Right renal cortex interstitium (tissue), 3 donors: Measurements from ENCODE around the gene EZR. TPM values are rescaled to one million over a fixed set of nuclear protein-coding genes. Genes with fewer than 3 reads are reported as not detected.
"Not testable (repeated sequence)": the region's sequence is repeated elsewhere in the genome, so short reads cannot be mapped to it uniquely, and the experiment has no call there.

ENCODE experiments used
- DNase-seq, 3 donors: peaks; one replicate each; pipeline ENCODE4 v3.0.0-alpha.2; 2013; ENCODE audit warnings: low read depth in 3 of 3, low spot score in 2 of 3
- polyA plus RNA-seq, 3 donors: library from polyadenylated mRNA; unstranded; fragments of 120-200 nt; gene quantifications; one replicate each; pipeline ENCODE4 v1.2.1, GENCODE V29; 2013; ENCODE audit not compliant: insufficient read length in 3 of 3

EZR gene
- polyA plus RNA-seq, 3 donors, result 246 to 271 (median 263) TPM

- no peak for DNase-seq
Measured at GRCh38 chr6:158799051-158799792, 19.9 kb downstream of the EZR start.

- DNase-seq, result no peak
Measured at GRCh38 chr6:158798311-158798710, 20.9 kb downstream of the EZR start.

- DNase-seq, result no peak
Measured at GRCh38 chr6:158797331-158798310, 21.5 kb downstream of the EZR start.

GRCh38 chr6:158796353-158796752 lies 22.8 kb downstream of the EZR start:
- no peak for DNase-seq

GRCh38 chr6:158795516-158795915 lies 23.7 kb downstream of the EZR start:
- DNase-seq, result no peak

- DNase-seq, result no peak
Measured at GRCh38 chr6:158793432-158793831, 25.7 kb downstream of the EZR start.

- not testable (repeated sequence) for DNase-seq
Measured at GRCh38 chr6:158792505-158792904, 26.7 kb downstream of the EZR start.

- no peak for DNase-seq
Measured at GRCh38 chr6:158791274-158791855, 27.8 kb downstream of the EZR start.

- no peak for DNase-seq
Measured at GRCh38 chr6:158789115-158789917, 29.9 kb downstream of the EZR start.

GRCh38 chr6:158787395-158787794 lies 31.8 kb downstream of the EZR start:
- no peak for DNase-seq

GRCh38 chr6:158786645-158787304 lies 32.4 kb downstream of the EZR start:
- DNase-seq, result no peak

- DNase-seq, result no peak
Measured at GRCh38 chr6:158785036-158785435, 34.1 kb downstream of the EZR start.

GRCh38 chr6:158784505-158784904 lies 34.7 kb downstream of the EZR start:
- no peak for DNase-seq

GRCh38 chr6:158783851-158784250 lies 35.3 kb downstream of the EZR start:
- no peak for DNase-seq

GRCh38 chr6:158783167-158783450 lies 36.1 kb downstream of the EZR start:
- no peak for DNase-seq

GRCh38 chr6:158782432-158783166 lies 36.6 kb downstream of the EZR start:
- no peak for DNase-seq

GRCh38 chr6:158781692-158782373 lies 37.3 kb downstream of the EZR start:
- DNase-seq, result no peak

- DNase-seq, result no peak
Measured at GRCh38 chr6:158780988-158781691, 38.0 kb downstream of the EZR start.
